Measurements from ENCODE around the gene CALCOCO1.

CALCOCO1 gene

GRCh38 chr12:53734425-53734824, 7.2 kb upstream of the CALCOCO1 start:
- Histone ChIP-seq H3K4me1 (ENCODE audit: low read depth, poor library complexity, severe bottlenecking) (peaks cover 5% of the 10 kb centered on the region), H3K9ac (no peak overlapping the region), H3K27me3 (ENCODE audit: insufficient read depth, low read depth) (peaks cover 24% of the 10 kb centered on the region), H3K4me2 (no peak overlapping the region), H3K79me2 (ENCODE audit: insufficient read depth, low read depth) (no peaks in the 10 kb centered on the region), H3K4me3 (IDR thresholded peaks at IDR 0.05; ENCODE audit: insufficient read depth, low read depth, low read length) (no peak overlapping the region), H3K36me3 (ENCODE audit: insufficient read depth) (no peaks in the 10 kb centered on the region), H4K20me1 (ENCODE audit: insufficient read depth) (no peaks in the 10 kb centered on the region), H2AFZ (ENCODE audit: low read depth) (no peak overlapping the region), H3K27ac (no peak overlapping the region)
- TF ChIP-seq, protein P1, sequence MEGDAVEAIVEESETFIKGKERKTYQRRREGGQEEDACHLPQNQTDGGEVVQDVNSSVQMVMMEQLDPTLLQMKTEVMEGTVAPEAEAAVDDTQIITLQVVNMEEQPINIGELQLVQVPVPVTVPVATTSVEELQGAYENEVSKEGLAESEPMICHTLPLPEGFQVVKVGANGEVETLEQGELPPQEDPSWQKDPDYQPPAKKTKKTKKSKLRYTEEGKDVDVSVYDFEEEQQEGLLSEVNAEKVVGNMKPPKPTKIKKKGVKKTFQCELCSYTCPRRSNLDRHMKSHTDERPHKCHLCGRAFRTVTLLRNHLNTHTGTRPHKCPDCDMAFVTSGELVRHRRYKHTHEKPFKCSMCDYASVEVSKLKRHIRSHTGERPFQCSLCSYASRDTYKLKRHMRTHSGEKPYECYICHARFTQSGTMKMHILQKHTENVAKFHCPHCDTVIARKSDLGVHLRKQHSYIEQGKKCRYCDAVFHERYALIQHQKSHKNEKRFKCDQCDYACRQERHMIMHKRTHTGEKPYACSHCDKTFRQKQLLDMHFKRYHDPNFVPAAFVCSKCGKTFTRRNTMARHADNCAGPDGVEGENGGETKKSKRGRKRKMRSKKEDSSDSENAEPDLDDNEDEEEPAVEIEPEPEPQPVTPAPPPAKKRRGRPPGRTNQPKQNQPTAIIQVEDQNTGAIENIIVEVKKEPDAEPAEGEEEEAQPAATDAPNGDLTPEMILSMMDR (conservative IDR thresholded peaks at IDR 0.05; ENCODE audit: low read depth, low read length): no peak

DNA sequence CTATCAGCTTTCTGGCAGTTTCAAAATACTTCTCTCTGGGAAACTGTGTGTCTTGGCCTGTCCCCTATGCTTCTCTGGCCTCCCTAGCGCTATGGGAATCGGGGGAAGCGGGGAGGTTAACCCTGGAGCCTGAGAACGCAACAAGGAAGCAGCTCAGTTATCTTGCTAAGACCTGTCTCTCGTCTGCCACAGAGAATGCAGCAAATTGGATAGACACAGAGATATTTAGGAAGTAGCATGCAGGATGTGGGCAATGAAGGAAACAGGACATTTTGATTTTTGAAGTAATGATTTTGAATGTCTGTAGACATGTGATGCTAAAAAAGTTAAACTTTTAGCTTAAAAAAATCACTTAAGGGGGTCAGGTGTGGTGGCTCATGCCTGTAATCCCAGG, 6.6 kb upstream of the CALCOCO1 start:
- Histone ChIP-seq H4K20me1 (ENCODE audit: insufficient read depth) (no peaks in the 10 kb centered on the region), H3K79me2 (ENCODE audit: insufficient read depth, low read depth) (no peaks in the 10 kb centered on the region), H3K27ac (no peak overlapping the region), H3K4me2 (no peak overlapping the region), H3K4me1 (ENCODE audit: low read depth, poor library complexity, severe bottlenecking) (peaks cover 3% of the 10 kb centered on the region), H3K4me3 (IDR thresholded peaks at IDR 0.05; ENCODE audit: insufficient read depth, low read depth, low read length) (no peak overlapping the region), H3K27me3 (ENCODE audit: insufficient read depth, low read depth) (peaks cover 20% of the 10 kb centered on the region), H3K9ac (no peak overlapping the region), H2AFZ (ENCODE audit: low read depth) (no peak overlapping the region), H3K36me3 (ENCODE audit: insufficient read depth) (no peaks in the 10 kb centered on the region)
- TF ChIP-seq, protein P1 (conservative IDR thresholded peaks at IDR 0.05; ENCODE audit: low read depth, low read length): no peak

GRCh38 chr12:53733051-53733806, 6.0 kb upstream of the CALCOCO1 start:
- Histone ChIP-seq H2AFZ (ENCODE audit: low read depth) (no peak overlapping the region), H3K4me3 (IDR thresholded peaks at IDR 0.05; ENCODE audit: insufficient read depth, low read depth, low read length) (no peak overlapping the region), H3K27me3 (ENCODE audit: insufficient read depth, low read depth) (peaks cover 14% of the 10 kb centered on the region), H3K79me2 (ENCODE audit: insufficient read depth, low read depth) (no peaks in the 10 kb centered on the region), H3K9ac (no peak overlapping the region), H3K27ac (no peak overlapping the region), H3K4me2 (no peak overlapping the region), H4K20me1 (ENCODE audit: insufficient read depth) (no peaks in the 10 kb centered on the region), H3K4me1 (ENCODE audit: low read depth, poor library complexity, severe bottlenecking) (no peaks in the 10 kb centered on the region), H3K36me3 (ENCODE audit: insufficient read depth) (no peaks in the 10 kb centered on the region)
- TF ChIP-seq, protein P1 (conservative IDR thresholded peaks at IDR 0.05; ENCODE audit: low read depth, low read length): no peak

DNA sequence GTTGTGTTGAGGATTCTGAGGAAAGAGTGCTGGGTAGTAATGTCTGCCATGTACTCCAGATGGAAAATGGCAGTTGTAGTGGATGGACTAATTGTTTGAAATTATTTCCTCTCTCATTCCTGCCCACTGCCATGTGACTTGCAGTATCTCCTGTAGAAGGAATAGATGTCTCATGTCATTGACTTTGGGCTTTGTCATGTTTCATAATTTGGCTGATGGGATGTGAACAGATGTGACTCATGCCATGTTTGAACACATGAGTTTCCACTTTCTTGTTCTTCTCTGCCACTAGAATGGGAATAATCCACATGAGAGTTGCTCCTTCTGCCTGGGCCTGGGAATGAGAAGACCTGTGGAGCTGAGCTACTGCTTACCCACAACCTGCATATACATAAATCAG, 2.4 kb upstream of the CALCOCO1 start:
- H3K9ac ChIP-seq: no peak overlapping the region

More for the DNA sequence above, 2.4 kb upstream of the CALCOCO1 start:
- Histone ChIP-seq H3K36me3 (ENCODE audit: insufficient read depth) (no peaks in the 10 kb centered on the region), H4K20me1 (ENCODE audit: insufficient read depth) (no peaks in the 10 kb centered on the region), H3K4me2 (no peak overlapping the region), H3K27me3 (ENCODE audit: insufficient read depth, low read depth) (no peaks in the 10 kb centered on the region), H3K4me1 (ENCODE audit: low read depth, poor library complexity, severe bottlenecking) (peaks cover 18% of the 10 kb centered on the region), H2AFZ (ENCODE audit: low read depth) (no peak overlapping the region), H3K27ac (no peak overlapping the region), H3K4me3 (IDR thresholded peaks at IDR 0.05; ENCODE audit: insufficient read depth, low read depth, low read length) (no peak overlapping the region), H3K79me2 (ENCODE audit: insufficient read depth, low read depth) (no peaks in the 10 kb centered on the region)
- TF ChIP-seq, protein P1 (conservative IDR thresholded peaks at IDR 0.05; ENCODE audit: low read depth, low read length): no peak

All from KMS-11 (cell line).